IMR-90 (cell line): ENCODE data around the gene MARCHF7. TPM values are rescaled to one million over a fixed set of nuclear protein-coding genes. Genes with fewer than 3 reads are reported as not detected.

ENCODE experiments used
- ATAC-seq: fragments of 200-7000 bp; cut with Tn5 transposase; 2 replicates; pipeline ENCODE4 v1.9.1; 2020; ENCODE audit warnings: low read depth, mild to moderate bottlenecking, moderate library complexity
- BruUV-seq: library from RNA; stranded (reverse); fragments of 400-500 nt; replicated peaks from 2 replicates; lab custom pipeline; 2021; lab: Mats Ljungman, UMichigan
- CTCF ChIA-PET: fragments of 300-600 bp; formaldehyde crosslinking; extraction: SDS; loops from one replicate; lab custom pipeline; 2021; ENCODE audit warnings: antibody characterized with exemption; lab: Yijun Ruan, JAX
- POLR2A ChIA-PET: fragments of 300-600 bp; sonication (Branson Sonifier 250); formaldehyde crosslinking; loops from one replicate; lab custom pipeline; 2022; ENCODE audit warnings: antibody characterized with exemption; ENCODE audit not compliant: unreplicated experiment; lab: Charles Lee
- DNase-seq: peaks from one replicate; pipeline ENCODE4 v3.0.0; 2013
- H2AFZ ChIP-seq: replicated peaks from 2 replicates; pipeline ENCODE3; 2013; ENCODE audit warnings: low read length, mild to moderate bottlenecking; ENCODE audit not compliant: poor library complexity
- H2AK5ac ChIP-seq: 2 replicates; pipeline ENCODE4 v1.6.1; 2013; ENCODE audit warnings: low read depth, low read length, inconsistent platforms
- H2AK9ac ChIP-seq: replicated peaks from 2 replicates; pipeline ENCODE3; 2013; ENCODE audit warnings: mild to moderate bottlenecking, low read depth, low read length, moderate library complexity; ENCODE audit not compliant: poor library complexity
- H2BK120ac ChIP-seq: 2 replicates; pipeline ENCODE4 v1.6.1; 2013; ENCODE audit warnings: low read depth, low read length, inconsistent platforms
- H2BK15ac ChIP-seq: 3 replicates; pipeline ENCODE4 v1.6.1; 2013; ENCODE audit warnings: low read depth, low read length, inconsistent platforms
- H2BK20ac ChIP-seq: 2 replicates; pipeline ENCODE4 v1.6.1; 2013; ENCODE audit warnings: low read depth, mild to moderate bottlenecking, inconsistent platforms, low read length, moderate library complexity
- H2BK5ac ChIP-seq: 2 replicates; pipeline ENCODE4 v1.6.1; 2013; ENCODE audit warnings: mild to moderate bottlenecking, low read depth, low read length, inconsistent platforms; ENCODE audit not compliant: poor library complexity, severe bottlenecking
- H3K14ac ChIP-seq: replicated peaks from 2 replicates; pipeline ENCODE4 v1.6.1; 2013; ENCODE audit warnings: low read depth, low read length, inconsistent platforms
- H3K18ac ChIP-seq: 2 replicates; pipeline ENCODE4 v1.6.1; 2013; ENCODE audit warnings: low read depth, low read length, control low read depth
- H3K23ac ChIP-seq: 2 replicates; pipeline ENCODE4 v1.6.1; 2013; ENCODE audit warnings: low read depth, low read length, inconsistent platforms
- H3K27ac ChIP-seq: 2 replicates; pipeline ENCODE4 v1.5.1; 2013; ENCODE audit warnings: mild to moderate bottlenecking, control low read depth, low read length; ENCODE audit not compliant: insufficient read depth
- H3K27me3 ChIP-seq: 2 replicates; pipeline ENCODE4 v1.6.1; 2013; ENCODE audit warnings: low read length; ENCODE audit not compliant: control insufficient read depth, insufficient read depth
- H3K36me3 ChIP-seq: 2 replicates; pipeline ENCODE4 v1.6.1; 2013; ENCODE audit warnings: low read length, mixed read lengths; ENCODE audit not compliant: control insufficient read depth, insufficient read depth
- H3K4ac ChIP-seq: 2 replicates; pipeline ENCODE4 v1.6.1; 2013; ENCODE audit warnings: low read depth, low read length, inconsistent platforms
- H3K4me1 ChIP-seq: 2 replicates; pipeline ENCODE4 v1.6.1; 2013; ENCODE audit warnings: low read length, mixed read lengths; ENCODE audit not compliant: control insufficient read depth, insufficient read depth
- H3K4me2 ChIP-seq: 2 replicates; pipeline ENCODE4 v1.6.1; 2013; ENCODE audit warnings: low read depth, mild to moderate bottlenecking, control low read depth, low read length, moderate library complexity
- H3K4me3 ChIP-seq: 2 replicates; pipeline ENCODE4 v1.5.1; 2013; ENCODE audit warnings: low read depth, mild to moderate bottlenecking, control low read depth, low read length, moderate library complexity; ENCODE audit not compliant: insufficient read depth
- H3K56ac ChIP-seq: 2 replicates; pipeline ENCODE4 v1.6.1; 2013; ENCODE audit warnings: low read length, inconsistent platforms; ENCODE audit not compliant: insufficient read depth; ENCODE audit errors: extremely low read depth
- H3K79me1 ChIP-seq, 2 experiments: 2 replicates each; pipeline ENCODE4 v1.6.1; 2013; ENCODE audit warnings: low read length in 2 of 2, inconsistent platforms in 1 of 2, low read depth in 1 of 2
- H3K9ac ChIP-seq: 2 replicates; pipeline ENCODE4 v1.6.1; 2013; ENCODE audit warnings: low read depth, low read length, control low read depth
- H3K9me1 ChIP-seq: 2 replicates; pipeline ENCODE4 v1.6.1; 2013; ENCODE audit warnings: low read length, inconsistent platforms; ENCODE audit not compliant: insufficient read depth
- H3K9me3 ChIP-seq: 2 replicates; pipeline ENCODE4 v1.6.1; 2013; ENCODE audit warnings: low read length; ENCODE audit not compliant: control insufficient read depth, insufficient read depth
- H4K20me1 ChIP-seq: 2 replicates; pipeline ENCODE4 v1.6.1; 2013; ENCODE audit warnings: low read length, inconsistent platforms; ENCODE audit not compliant: insufficient read depth
- H4K5ac ChIP-seq: 2 replicates; pipeline ENCODE4 v1.6.1; 2013; ENCODE audit warnings: mild to moderate bottlenecking, low read depth, low read length, control low read depth
- H4K8ac ChIP-seq, 2 experiments: 2 replicates each; pipeline ENCODE4 v1.6.1; 2013; ENCODE audit warnings: low read depth in 2 of 2, low read length in 2 of 2, control low read depth in 1 of 2, inconsistent platforms in 1 of 2
- H4K91ac ChIP-seq: 2 replicates; pipeline ENCODE4 v1.6.1; 2013; ENCODE audit warnings: low read depth, low read length, inconsistent platforms; ENCODE audit not compliant: insufficient read depth
- CEBPB ChIP-seq: IDR thresholded peaks from 2 replicates; pipeline ENCODE4 v1.6.1; 2012; ENCODE audit warnings: low read depth, low read length, improper control_type of control experiment
- FOS ChIP-seq: fragments of 150-350 bp; IDR thresholded peaks from 2 replicates; pipeline ENCODE4 v1.6.1; 2016; ENCODE audit warnings: low read depth, low read length
- MAFK ChIP-seq: IDR thresholded peaks from 2 replicates; pipeline ENCODE4 v1.6.1; 2012; ENCODE audit warnings: low read depth, low read length, improper control_type of control experiment
- NFE2L2 ChIP-seq: fragments of 150-350 bp; IDR thresholded peaks from 2 replicates; pipeline ENCODE4 v1.6.1; 2016; ENCODE audit warnings: low read depth, mild to moderate bottlenecking, low read length
- POLR2A ChIP-seq: IDR thresholded peaks from 2 replicates; pipeline ENCODE4 v1.6.1; 2012; ENCODE audit warnings: mild to moderate bottlenecking, low read depth, low read length
- RCOR1 ChIP-seq: IDR thresholded peaks from 2 replicates; pipeline ENCODE4 v1.6.1; 2012; ENCODE audit warnings: mild to moderate bottlenecking, low read length, improper control_type of control experiment; ENCODE audit not compliant: insufficient replicate concordance
- RFX5 ChIP-seq: IDR thresholded peaks from 2 replicates; pipeline ENCODE4 v1.8.0; 2012; ENCODE audit warnings: low read depth, mild to moderate bottlenecking, low read length, moderate library complexity
- SMC3 ChIP-seq: fragments of 150-350 bp; IDR thresholded peaks from 2 replicates; pipeline ENCODE4 v1.6.1; 2016; ENCODE audit warnings: low read depth, mild to moderate bottlenecking, antibody characterized with exemption, low read length, moderate library complexity
- USF2 ChIP-seq: fragments of 150-350 bp; IDR thresholded peaks from 2 replicates; pipeline ENCODE4 v1.6.1; 2017; ENCODE audit warnings: mild to moderate bottlenecking, antibody characterized with exemption, low read length, low read depth
- WGBS, 2 experiments: methylation state at CpG; one replicate each; pipeline versions ENCODE4 v1.1.5 to v1.1.7; 2013; ENCODE audit warnings: missing lambda C conversion rate in 2 of 2; ENCODE audit not compliant: insufficient read length in 1 of 2; ENCODE audit errors: extremely low coverage in 2 of 2; 5-methylcytosine and 5-hydroxymethylcytosine counted together
- dilution Hi-C: fragments of 300-500 bp; cut with HindIII; formaldehyde crosslinking; loops from one replicate; pipeline ENCODE4 v1.14.3; 2018; ENCODE audit warnings: low sequenced_read_pairs; ENCODE audit not compliant: unreplicated experiment
- in situ Hi-C: fragments of 300-500 bp; cut with MboI; formaldehyde crosslinking; loops from 3 replicates; pipeline ENCODE4 v1.14.3; 2019; ENCODE audit warnings: low sequenced_read_pairs, inconsistent platforms, mixed read lengths
- intact Hi-C: fragments of 100-400 bp; cut with micrococcal nuclease; formaldehyde crosslinking; loops from 2 replicates; pipeline ENCODE4 v1.10.0; 2022
- polyA plus RNA-seq, 3 experiments: library from polyadenylated mRNA; depleted of rRNA; stranded (reverse); fragments of >200 nt; gene quantifications; 2 replicates each; pipeline ENCODE4 v1.2.3, GENCODE V29; 2012; ENCODE audit warnings: low replicate concordance in 1 of 3
- total RNA-seq: library from RNA; depleted of rRNA; stranded (reverse); fragments of >200 nt; gene quantifications from 2 replicates; pipeline ENCODE4 v1.2.3, GENCODE V29; 2012
- TF ChIP-seq, protein P1 (sequence below): fragments of 150-350 bp; IDR thresholded peaks from 2 replicates; pipeline ENCODE4 v1.6.1; 2016; ENCODE audit warnings: low read depth, mild to moderate bottlenecking, low read length, moderate library complexity, borderline replicate concordance

MARCHF7 gene
- total and polyA plus RNA-seq, 2 of the 4 experiments (the other 2 are of a cell fraction): 59.1 to 193 TPM

- H2AK5ac ChIP-seq: no peak overlapping the region
- no peak overlapping the region for H4K5ac ChIP-seq
- no peak overlapping the region for H2AFZ ChIP-seq
- no peak overlapping the region for H2BK15ac ChIP-seq
- peaks cover 9% of the 10 kb centered on the region for H3K9me1 ChIP-seq
- H3K14ac ChIP-seq: no peak overlapping the region
- BruUV-seq: no TSS peak
- H4K91ac ChIP-seq: no peak overlapping the region
- H3K23ac ChIP-seq: no peak overlapping the region
- no peak overlapping the region for H3K4me2 ChIP-seq
- DNase-seq (no peak), ATAC-seq (no peak)
- no peak overlapping the region for H3K27ac ChIP-seq
- no peak overlapping the region for H4K8ac ChIP-seq
- TF ChIP-seq, protein P1, sequence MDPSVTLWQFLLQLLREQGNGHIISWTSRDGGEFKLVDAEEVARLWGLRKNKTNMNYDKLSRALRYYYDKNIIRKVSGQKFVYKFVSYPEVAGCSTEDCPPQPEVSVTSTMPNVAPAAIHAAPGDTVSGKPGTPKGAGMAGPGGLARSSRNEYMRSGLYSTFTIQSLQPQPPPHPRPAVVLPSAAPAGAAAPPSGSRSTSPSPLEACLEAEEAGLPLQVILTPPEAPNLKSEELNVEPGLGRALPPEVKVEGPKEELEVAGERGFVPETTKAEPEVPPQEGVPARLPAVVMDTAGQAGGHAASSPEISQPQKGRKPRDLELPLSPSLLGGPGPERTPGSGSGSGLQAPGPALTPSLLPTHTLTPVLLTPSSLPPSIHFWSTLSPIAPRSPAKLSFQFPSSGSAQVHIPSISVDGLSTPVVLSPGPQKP: no peak
- TF ChIP-seq POLR2A (no peak), RCOR1 (no peak), CEBPB (no peak), USF2 (no peak), SMC3 (no peak), FOS (no peak), NFE2L2 (no peak), RFX5 (no peak), MAFK (no peak)
- no peak overlapping the region for H3K4ac ChIP-seq
- no peak overlapping the region for H2BK5ac ChIP-seq
- peaks cover 38% of the 10 kb centered on the region for H3K36me3 ChIP-seq
- ChIA-PET CTCF (no interaction called here), POLR2A (no interaction called here)
- no peak overlapping the region for H3K9ac ChIP-seq
- H3K79me1 ChIP-seq: peaks cover 0 to 29% of the 10 kb centered on the region in 2 experiments; a peak in 2 of 4 replicates
- no peak overlapping the region for H3K4me3 ChIP-seq
- H3K18ac ChIP-seq: no peak overlapping the region
- H3K4me1 ChIP-seq: peaks cover 9% of the 10 kb centered on the region
- no peak overlapping the region for H2AK9ac ChIP-seq
- no peak overlapping the region for H3K56ac ChIP-seq
- in situ Hi-C loops: no loop called here
- WGBS, 2 experiments: no CpG with 5 or more reads among the region's 2 CpGs
- H2BK20ac ChIP-seq: no peak overlapping the region
- no peak overlapping the region for H2BK120ac ChIP-seq
- H3K9me3 ChIP-seq: no peaks in the 10 kb centered on the region
- intact Hi-C loops: loop anchor here (10.0 kb wide), 2 partner anchors 482 to 512 kb away; no protein-coding TSS in a partner anchor
- dilution Hi-C loops: no loop called here
- peaks cover 87% of the 10 kb centered on the region for H4K20me1 ChIP-seq
- no peaks in the 10 kb centered on the region for H3K27me3 ChIP-seq
These were observed 4.6 kb downstream of the MARCHF7 start for GRCh38 chr2:159716857-159717256.
